Activated CD8-positive, alpha-beta memory T cell treated with anti-CD3 and anti-CD28 coated beads, Interleukin-2, amount 50 U/mL, for 1 hour (primary cell): Measurements from ENCODE around the gene MUC4.
"Not testable (repeated sequence)": the region's sequence is repeated elsewhere in the genome, so short reads cannot be mapped to it uniquely, and the experiment has no call there.

Source experiments
- DNase-seq: peaks from one replicate; pipeline ENCODE4 v3.0.0-alpha.2; 2020; ENCODE audit errors: extremely low read depth

MUC4 gene

DNA sequence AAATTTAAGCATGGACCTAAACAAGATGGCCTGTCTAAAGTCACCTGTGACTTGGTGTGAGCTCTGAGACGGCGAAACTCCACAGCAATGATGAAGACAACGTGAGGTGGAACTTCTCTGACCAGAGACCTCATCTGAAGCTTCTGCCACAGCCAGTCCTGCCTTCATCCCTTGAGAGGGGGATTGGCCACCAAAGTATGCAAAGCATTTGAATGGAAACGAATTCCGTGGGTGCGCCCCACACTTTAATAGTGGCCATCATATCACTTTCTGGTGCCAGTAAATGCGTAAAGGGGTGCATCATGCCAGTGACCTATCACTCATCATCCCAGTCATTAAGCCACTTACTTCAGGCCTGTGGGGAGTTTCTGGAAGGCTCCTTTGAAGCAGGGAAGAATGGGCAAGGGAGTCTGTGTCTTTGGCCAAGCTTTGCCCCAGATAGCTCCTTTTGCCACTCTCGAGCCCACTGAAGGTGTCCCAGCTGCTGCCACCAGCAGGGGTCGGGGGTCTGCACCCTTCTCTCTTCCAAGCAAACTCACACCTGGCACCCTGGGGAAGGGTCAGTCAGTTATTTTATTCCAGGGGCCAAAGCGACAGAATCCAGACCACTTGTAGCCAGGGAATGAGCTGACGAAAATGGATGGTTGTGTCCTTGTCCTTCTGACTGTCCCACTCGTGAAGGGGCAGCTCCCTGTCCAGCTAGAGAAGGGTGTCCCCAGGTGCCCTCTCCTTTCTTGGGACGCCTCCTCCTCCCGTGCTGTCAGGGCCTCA lies 73.3 kb downstream of the MUC4 start:
- no peak for DNase-seq

DNA sequence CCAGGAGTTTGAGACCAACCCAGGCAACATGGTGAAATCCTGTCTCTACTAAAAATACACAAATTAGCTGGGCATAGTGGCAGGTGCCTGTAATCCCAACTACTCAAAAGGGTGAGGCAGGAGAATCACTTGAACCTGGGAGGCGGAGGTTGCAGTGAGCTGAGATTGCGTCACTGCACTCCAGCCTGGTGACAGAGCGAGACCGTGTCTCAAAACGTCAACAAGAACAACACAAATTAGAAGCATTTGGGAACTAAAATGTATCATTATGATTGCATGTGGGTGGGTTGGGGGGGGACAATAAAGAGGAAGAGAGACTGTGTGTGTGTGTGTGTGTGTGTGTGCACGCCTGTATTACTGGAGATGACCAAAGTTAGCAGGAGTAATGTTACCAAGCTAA lies 73.9 kb downstream of the MUC4 start:
- DNase-seq, result not testable (repeated sequence)

DNA sequence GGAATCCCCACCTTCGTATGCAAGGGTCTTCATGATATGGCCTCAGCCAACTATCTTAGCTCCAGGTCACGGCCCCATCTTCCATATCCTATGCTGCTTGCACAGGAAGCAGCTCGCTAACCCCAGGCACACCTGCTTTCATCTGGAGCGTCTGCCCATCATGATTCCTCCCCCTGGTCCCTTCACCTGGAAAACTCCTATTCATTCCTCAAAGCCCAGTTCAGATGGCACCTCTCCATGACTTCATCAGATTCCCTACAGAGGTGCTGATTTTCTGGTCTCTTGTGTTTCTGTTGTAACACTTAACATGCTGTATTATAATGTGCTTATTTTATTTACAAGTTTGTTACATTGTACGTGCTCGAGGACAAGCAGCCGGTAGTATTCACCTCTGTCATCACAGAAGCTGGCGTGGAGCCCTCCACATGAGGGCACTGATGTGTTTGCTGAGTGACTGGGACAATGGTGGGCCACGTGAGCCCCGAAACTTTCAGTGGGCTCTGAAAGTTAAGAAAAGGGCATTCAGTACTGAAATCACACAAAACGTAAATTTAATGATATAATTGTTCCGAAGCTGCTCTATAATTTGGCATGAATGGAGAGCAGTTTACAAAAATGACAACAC lies 74.8 kb downstream of the MUC4 start:
- no peak for DNase-seq

DNA sequence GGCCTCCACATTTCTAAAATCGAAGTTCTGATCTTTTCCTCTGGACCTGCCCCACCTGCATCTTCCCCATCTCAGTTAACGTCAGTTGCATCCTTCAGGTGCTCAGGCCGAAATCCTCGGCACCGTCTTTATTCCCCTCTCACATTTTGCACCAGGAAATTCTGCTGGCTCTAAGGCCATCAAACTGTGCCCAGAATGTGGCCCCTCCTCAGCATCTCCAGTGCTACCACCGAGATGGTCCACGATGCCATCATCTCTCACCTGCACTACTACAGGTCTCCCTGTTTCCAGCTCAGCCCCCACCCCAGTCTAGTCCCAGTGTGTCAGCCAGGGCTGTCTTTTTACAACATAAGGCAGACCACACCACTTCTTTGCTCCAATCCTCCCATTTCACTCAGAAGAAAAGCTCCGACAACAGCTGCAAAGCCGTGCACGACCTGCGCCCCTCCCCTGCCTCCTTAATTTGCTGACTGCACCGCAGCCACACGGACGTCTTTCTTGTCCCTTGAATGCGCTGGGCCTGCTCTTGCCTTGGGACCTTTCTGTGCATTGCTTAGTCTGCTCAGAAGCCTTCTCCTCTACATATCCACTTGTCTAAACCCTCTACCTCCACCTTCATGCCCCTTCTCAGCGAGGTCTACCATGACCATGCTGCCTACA lies 76.6 kb downstream of the MUC4 start:
- DNase-seq, result no peak

DNA sequence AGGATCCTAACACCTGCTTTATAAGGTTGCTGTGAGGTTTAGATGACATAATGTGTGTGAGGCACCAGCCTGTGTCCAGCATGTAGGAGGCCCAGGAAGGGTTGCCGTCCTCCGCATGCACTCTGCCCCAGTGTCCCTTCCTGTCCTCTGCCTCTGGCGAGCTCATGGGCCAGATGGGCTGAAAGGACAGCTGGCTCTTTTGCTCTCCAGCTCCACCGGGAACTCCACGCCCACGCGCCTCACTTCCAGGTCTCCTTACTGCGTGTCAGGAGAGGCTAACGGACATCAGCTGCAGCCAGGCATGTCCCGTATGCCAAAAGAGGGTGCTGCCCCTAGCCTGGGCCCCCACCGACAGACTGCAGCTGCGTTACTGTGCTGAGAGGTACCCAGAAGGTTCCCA lies 78.8 kb downstream of the MUC4 start:
- no peak for DNase-seq

DNA sequence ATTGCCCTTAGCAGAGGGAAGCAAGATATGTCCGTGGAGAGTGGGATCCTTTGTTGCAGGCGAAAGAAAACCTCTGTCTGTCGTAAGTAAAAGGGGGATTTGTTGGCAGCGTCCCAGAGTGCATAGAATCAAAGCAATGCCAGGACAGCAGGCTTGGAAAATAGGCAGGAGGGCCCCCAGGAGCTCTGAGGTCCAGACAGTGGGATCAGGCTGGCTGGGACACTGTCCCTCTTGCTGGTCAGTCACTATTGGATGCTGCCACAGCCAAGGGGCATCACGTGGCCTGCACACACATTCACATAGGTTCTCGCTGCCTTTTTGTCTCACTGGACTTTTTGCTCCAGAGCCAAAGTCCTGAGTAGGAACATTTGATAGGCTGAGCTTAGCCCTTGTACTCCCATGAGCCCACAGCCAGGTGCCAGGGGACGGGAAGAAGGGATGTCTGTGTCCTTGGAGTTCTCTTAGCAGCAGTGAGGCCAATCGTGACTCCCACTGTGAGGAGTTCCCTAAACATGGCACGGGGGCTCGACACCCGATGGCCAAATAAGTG lies 80.3 kb downstream of the MUC4 start:
- no peak for DNase-seq

DNA sequence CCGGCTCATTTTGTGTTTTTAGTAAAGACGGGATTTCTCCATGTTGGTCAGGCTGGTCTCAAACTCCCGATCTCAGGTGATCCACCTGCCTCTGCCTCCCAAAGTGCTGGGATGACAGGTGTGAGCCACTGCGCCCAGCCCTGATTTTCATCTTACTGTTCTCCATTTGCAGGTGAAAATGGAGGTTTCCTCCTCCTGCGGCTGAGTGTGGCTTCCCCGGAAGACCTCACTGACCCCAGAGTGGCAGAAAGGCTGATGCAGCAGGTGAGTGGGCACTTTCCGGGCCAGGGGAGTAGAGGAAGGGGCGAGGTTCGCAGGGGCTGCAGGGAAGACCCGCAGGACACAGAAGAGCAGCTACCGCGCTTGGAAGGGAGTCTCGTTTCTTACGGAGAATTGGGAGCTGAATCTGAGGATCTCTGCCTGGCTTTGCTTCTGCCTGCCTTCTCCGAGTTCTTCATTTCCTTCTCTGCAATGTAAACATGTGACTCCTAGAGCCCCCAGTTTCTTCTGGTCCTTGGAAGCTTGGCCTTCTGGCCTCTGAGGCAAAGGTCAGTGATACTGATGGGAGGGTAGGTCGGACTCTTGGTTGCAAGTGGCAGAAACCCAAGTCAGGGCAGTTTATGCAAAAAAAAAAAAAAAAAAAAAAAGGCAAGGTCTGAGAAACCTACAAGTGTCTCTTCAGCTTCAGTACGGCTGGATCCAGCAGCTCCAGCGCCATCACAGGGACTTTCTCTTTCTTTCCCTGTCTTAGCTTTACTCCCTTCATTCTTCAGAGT lies 82.1 kb downstream of the MUC4 start:
- no peak for DNase-seq

DNA sequence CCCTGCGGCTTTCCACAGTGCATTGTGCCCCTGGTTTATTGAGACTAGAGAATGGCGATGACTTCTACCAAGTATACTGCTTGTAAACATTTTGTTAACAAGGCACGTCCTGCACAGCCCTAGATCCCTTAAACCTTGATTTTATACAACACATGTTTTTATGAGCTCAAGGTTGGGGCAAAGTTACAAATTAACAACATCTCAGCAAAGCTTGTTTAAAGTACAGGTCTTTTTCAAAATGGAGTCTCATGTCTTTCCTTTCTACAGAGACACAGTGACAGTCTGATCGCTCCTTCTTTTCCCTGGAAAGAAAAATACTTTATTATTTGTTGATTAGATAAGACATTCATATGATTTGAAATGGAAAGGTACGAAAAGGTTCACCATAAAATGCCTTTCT lies 82.9 kb downstream of the MUC4 start:
- DNase-seq, result not testable (repeated sequence)

DNA sequence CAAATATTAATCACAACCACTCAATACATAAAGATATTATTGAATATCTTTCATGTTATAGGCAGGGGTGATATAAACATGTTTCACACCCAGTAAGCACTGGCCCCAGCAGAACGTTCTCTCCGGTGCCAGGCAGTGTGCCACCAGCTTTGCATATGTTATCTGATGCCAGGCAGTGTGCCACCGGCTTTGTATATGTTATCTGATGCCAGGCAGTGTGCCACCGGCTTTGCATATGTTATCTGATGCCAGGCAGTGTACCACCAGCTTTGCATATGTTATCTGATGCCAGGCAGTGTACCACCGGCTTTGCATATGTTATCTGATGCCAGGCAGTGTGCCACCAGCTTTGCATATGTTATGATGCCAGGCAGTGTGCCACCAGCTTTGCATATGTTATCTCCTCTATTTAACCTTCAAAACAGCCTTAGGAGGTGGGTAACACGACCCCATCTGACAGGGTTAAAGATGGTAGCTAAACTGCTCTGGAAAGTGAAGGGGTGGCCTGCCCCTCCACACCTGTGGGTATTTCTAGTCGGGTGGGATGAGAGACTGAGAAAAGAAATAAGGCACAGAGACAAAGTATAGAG lies 84.0 kb downstream of the MUC4 start:
- no peak for DNase-seq

DNA sequence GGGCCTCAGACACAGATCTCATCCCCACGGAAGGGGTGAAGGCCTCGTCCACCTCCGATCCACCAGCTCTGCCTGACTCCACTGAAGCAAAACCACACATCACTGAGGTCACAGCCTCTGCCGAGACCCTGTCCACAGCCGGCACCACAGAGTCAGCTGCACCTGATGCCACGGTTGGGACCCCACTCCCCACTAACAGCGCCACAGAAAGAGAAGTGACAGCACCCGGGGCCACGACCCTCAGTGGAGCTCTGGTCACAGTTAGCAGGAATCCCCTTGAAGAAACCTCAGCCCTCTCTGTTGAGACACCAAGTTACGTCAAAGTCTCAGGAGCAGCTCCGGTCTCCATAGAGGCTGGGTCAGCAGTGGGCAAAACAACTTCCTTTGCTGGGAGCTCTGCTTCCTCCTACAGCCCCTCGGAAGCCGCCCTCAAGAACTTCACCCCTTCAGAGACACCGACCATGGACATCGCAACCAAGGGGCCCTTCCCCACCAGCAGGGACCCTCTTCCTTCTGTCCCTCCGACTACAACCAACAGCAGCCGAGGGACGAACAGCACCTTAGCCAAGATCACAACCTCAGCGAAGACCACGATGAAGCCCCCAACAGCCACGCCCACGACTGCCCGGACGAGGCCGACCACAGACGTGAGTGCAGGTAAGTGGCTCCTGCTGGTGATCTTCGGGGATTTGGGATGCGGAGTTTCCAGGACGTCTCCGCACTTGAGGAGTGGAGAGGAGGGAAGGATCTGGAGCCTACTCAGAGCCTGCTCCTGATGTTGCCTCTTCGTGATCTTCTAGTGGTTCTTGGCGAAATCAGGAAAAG lies 85.6 kb downstream of the MUC4 start:
- not testable (repeated sequence) for DNase-seq

DNA sequence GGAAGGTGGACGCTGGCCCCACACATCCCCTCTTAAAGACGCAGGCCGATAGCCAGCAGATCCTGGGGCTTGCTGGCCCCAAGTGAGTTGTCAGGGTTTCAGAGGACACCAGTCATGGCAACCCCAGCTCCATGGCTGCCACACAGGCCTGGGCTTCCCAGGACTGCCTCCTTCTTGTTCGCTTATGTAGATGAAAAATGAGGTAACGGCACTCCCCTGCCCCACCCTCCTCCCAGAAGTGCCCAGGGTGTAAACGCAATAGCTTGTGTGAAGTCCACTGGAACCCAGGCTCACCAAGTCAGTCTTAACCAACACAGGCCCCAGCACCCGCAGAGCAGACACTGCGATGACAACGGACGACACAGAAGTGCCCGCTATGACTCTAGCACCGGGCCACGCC lies 87.4 kb downstream of the MUC4 start:
- DNase-seq, result not testable (repeated sequence)

DNA sequence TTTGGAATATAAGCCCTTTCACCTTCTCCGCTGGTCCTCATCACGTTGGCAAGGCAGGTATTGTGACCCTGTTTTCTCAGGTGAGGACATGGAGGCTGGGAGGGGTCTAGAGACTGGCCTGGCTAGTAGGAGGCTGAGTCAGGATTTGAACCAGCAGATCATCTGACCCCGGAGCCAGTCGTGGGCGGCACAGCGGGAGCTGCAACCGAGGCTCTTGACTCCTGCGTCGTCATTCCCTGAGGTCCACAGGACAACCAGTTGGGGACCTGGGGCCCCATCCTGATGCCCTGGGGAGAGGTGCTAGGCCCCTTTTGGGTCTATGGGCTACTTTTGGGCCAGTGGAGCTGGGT lies 88.8 kb downstream of the MUC4 start:
- not testable (repeated sequence) for DNase-seq

DNA sequence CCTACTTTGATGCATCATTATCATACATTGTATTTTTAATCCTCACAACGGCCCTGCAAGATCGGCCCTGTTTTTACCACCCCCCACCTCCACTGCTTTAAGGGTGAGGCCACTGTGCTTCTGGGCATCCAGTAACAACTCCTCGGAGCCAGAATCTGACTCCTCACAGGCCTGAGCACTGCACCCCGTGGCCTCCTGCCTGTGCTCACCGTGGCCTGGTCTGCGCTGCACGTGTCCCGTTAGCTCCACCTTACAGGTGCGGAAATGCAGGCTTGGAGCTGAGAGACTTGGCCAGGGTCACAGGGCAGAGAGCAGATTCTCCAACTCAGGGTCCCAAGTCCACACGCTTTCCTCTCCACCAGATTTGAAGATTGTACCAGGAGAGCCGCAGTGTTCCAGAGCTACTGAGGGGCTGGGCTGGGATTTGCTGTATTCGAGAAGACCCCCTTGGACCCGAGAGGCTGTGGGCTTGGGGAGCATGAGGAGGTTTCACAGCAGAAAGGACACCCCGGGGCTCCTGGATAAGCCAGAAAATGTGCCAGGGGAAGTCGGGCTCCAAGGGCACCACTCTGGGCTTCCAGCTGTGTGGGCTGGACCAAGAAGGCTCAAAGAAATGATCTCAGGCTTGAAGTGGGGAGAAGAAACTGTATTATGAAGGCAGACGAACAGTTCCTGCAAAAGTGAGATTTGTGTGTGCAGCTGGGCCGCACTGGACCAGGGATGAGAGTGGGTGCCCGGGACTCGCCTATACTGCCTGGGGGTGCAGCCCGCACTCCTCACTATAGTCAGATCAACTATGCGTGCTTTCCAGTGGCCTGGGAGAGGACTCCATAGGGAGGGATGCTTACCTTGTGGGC lies 89.4 kb downstream of the MUC4 start:
- not testable (repeated sequence) for DNase-seq

DNA sequence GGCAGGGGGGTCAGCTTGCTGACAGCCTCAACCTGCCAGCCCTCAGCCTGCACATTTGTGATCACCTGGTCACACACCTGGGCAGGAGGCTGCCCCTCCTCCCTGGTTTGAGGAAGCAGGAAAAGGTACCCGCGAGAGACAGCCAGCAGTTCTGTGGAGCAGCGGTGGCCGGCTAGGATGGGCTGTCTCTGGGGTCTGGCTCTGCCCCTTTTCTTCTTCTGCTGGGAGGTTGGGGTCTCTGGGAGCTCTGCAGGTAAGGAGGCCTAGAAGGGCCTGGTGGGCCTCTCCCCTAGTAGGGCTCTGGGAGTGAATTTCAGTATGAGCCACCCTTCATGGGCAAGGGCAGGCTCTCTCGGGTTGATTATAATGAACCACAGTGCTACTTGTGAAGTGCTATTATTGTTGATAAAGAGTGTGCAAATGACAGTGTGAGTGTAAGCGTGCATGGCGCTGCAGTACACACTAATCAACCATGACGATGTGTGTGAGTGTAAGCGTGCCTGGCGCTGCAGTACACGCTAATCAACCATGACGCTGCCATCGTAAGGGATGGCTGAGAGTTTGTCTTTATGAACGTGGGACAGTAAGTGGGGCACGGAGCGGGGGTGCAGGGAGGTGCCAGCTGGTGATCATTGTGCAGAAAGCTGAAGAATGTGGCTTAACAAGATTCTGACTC lies 90.8 kb downstream of the MUC4 start, which contains the start of gene MUC20:
Gene MUC20, plus strand, starts transcription at position 148 of the 676 bp plus-strand sequence. Its CDS starts 30 bp downstream, at position 178.
- not testable (repeated sequence) for DNase-seq

DNA sequence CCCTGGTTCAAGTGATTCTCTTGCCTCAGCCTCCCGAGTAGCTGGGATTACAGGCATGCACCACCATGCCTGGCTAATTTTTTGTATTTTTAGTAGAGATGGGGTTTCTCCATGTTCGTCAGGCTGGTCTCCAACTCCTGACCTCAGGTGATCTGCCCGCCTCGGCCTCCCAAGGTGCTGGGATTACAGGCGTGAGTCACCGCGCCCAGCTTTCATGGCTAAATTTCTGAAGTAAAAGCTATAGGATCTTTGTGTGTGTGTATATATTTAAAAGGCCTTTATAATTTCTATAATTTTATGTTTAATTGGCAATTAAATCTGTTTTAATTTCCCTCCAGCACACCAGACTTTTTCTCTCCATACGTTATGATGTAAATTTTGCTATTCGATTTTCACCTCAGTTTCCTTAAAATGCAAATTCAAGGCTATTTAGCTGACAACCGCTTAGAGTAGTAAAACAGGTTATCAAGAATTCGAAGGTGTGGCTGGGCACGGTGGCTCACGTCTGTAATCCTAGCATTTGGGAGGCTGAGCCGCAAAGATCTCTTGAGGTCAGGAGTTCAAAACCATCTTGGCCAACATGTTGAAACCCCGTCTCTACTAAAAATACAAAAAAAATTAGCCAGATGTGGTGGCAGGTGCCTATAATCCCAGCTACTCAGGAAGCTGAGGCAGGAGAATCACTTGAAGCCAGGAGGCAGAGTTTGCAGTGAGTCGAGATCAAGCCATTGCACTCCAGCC lies 92.0 kb downstream of the MUC4 start:
- not testable (repeated sequence) for DNase-seq

DNA sequence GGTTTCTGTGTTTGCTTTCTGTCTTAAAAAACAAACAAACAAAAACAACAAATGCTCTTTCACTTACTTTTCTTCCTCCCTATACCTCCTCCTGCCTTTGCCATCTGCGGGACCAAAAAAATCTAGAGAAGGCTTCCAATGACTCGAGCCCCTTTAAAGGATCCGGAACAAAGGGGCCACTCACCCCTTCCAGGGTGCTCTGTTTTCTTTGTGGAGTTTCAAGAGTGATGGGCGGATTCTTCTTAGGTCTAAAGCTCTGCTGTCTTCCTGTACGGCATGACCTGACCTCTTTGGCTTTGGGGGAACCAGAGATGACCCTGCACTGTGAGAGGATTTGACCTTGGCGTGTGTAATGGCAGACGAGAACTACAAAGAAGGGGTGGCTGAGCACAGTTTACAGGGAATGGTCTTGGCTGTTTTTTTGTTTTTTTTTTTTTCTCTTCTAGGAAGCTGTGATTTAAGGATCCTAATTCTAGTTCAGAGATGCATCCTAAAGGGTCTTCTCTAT lies 93.2 kb downstream of the MUC4 start:
- no peak for DNase-seq

DNA sequence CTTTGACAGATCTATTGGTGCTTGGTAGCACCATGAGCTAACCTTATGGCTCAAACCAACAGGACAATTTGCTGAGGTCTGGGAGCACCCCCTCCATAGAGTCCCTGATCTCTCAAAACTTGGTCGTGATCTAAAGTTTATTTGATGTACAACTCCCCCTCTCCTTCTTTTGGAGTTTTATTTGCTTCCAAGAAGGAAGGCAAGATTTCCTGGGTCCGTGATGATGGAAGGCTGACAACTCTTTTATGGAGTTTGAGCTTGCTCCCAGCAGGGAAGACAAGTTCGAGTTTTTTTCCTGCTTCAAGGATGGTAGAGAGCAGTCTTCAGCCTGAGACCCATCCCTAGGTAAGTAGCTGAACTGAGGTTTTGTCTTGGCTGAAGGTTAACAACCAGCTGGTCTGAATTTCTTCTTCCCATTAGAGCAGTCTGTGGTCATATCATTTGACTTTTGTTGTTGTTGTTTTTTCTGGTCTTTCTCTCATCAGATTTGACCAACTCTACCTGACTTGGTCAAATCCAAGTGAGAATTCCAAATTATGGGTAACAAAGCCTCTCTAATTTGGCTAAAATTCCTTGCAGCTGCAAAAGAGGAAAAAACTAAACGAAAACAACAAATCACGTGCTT lies 93.8 kb downstream of the MUC4 start:
- no peak for DNase-seq

DNA sequence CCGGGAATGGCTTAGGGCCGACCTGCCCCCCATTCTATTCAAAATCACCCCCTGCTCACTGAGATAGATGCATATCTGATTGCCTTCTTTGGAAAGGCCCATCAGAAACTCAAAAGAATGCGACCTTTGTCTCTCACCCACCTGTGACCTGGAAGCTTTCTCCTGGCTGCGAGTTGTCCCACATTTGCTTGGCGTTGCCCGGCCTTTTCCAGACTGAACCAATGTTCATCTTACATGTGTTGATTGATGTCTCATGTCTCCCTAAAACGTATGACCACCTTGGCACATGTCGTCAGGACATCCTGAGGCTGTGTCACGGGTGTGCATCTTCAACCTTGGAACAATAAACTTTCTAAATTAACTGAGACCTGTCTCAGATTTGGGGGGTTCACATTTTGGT lies 94.3 kb downstream of the MUC4 start:
- no peak for DNase-seq
